Measurements from ENCODE around the gene DHFR. TPM values are rescaled to one million over a fixed set of nuclear protein-coding genes. Genes with fewer than 3 reads are reported as not detected.

The DHFR gene
- total and polyA plus RNA-seq, 2 donors (not counting 1 experiment from before 2014, with no cell fraction given) = 8.5 to 12.6 TPM

DNA sequence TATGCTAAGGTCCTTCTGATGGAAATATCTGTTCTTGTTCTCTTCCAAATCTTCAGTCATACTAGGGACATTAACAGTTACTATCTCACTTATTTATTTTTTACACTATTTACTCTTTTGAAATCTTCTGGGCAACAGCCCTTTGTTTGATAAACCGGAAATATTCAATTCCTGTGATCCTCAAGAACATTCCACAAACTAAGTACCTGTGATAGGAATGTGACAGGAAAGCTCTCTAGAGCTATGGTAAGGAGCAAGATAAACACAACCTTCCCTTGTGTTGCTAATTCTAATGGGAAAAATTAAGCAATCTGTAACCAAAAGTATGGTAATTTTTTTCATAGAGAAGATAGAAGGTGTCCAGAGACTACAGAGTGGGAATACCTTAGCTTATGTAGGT, 62.7 kb downstream of the DHFR start:
- Histone ChIP-seq H3K27ac (ENCODE audit: low read length in 2 of 2) (no peak overlapping the region), H3K79me2 (ENCODE audit: control insufficient read depth, insufficient read depth, low read length) (no peaks in the 10 kb centered on the region), H3K27me3 (replicated peaks in 1 of 4; ENCODE audit: control extremely low read depth in 1 of 4, control insufficient read depth in 3 of 4, insufficient read depth in 4 of 4, low read length in 3 of 4) (no peaks in the 10 kb centered on the region), H3K36me3 (replicated peaks in 1 of 2; ENCODE audit: control extremely low read depth in 1 of 2, control insufficient read depth in 1 of 2, extremely low read depth in 1 of 2, insufficient read depth in 2 of 2, low read length in 1 of 2) (no peaks in the 10 kb centered on the region), H3K4me1 (ENCODE audit: control insufficient read depth in 2 of 2, insufficient read depth in 2 of 2, low read length in 2 of 2) (no peaks in the 10 kb centered on the region), H3K9ac (ENCODE audit: low read length) (no peak overlapping the region), H3K4me3 (ENCODE audit: control extremely low read depth in 1 of 5, extremely low read depth in 1 of 5, insufficient read depth in 1 of 5, low read depth in 2 of 5, low read length in 4 of 5) (no peak overlapping the region), H4K20me1 (ENCODE audit: control insufficient read depth, insufficient read depth, low read length, poor library complexity, severe bottlenecking) (no peaks in the 10 kb centered on the region), H2AFZ (ENCODE audit: insufficient read depth, low read depth, low read length, poor library complexity, severe bottlenecking) (no peak overlapping the region), H3K4me2 (replicated peaks; ENCODE audit: low read depth, low read length, poor library complexity, severe bottlenecking) (no peak overlapping the region), H3K9me3 (ENCODE audit: control extremely low read depth in 1 of 3, control insufficient read depth in 2 of 3, insufficient read depth in 1 of 3, low read length in 2 of 3) (no peaks in the 10 kb centered on the region)
- H3K4me3 Mint-ChIP-seq = no peak overlapping the region
- no peak overlapping the region for H3K27ac Mint-ChIP-seq
- TF ChIP-seq, protein P1, sequence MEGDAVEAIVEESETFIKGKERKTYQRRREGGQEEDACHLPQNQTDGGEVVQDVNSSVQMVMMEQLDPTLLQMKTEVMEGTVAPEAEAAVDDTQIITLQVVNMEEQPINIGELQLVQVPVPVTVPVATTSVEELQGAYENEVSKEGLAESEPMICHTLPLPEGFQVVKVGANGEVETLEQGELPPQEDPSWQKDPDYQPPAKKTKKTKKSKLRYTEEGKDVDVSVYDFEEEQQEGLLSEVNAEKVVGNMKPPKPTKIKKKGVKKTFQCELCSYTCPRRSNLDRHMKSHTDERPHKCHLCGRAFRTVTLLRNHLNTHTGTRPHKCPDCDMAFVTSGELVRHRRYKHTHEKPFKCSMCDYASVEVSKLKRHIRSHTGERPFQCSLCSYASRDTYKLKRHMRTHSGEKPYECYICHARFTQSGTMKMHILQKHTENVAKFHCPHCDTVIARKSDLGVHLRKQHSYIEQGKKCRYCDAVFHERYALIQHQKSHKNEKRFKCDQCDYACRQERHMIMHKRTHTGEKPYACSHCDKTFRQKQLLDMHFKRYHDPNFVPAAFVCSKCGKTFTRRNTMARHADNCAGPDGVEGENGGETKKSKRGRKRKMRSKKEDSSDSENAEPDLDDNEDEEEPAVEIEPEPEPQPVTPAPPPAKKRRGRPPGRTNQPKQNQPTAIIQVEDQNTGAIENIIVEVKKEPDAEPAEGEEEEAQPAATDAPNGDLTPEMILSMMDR (IDR thresholded peaks at IDR 0.05) = no peak
- no peak for TF ChIP-seq EZH2 (IDR thresholded peaks at IDR 0.05; ENCODE audit: borderline replicate concordance, insufficient read depth, low read depth, low read length, poor library complexity, severe bottlenecking)
- peaks cover 9% of the 10 kb centered on the region for H3K27me3 Mint-ChIP-seq
- no peaks in the 10 kb centered on the region for H3K4me1 Mint-ChIP-seq
- DNase-seq (no peak), ATAC-seq (ENCODE audit: low read depth) (no peak)
- POLR2A ChIA-PET = no interaction called here
- no CpG with 5 or more reads among the region's 1 CpG for WGBS (ENCODE audit: insufficient coverage)
- CTCF ChIA-PET = no interaction called here
- intact Hi-C loops (cut with micrococcal nuclease) = no loop called here
- no peaks in the 10 kb centered on the region for H3K9me3 Mint-ChIP-seq (ENCODE audit: insufficient read depth)

DNA sequence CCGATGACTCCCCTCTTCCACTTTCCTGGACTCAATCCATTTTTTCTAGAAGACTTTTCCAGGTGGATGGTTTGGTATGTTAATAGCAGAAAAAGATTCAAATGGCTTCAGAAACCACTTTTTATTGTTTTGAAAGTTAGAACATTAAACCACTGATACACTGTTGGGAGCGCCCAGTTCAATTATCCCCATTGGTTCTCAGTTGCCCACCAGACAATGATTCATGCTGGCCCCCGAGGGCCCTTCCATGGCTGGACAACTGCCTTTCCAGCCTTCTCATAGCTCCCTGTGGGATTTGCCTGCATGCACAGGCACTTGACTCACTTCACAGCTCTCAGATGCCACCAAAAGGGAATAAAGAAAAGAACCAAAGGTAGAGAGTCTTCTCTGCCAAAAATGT, 63.4 kb downstream of the DHFR start:
- H3K36me3 ChIP-seq (replicated peaks in 1 of 2; ENCODE audit: control extremely low read depth in 1 of 2, control insufficient read depth in 1 of 2, extremely low read depth in 1 of 2, insufficient read depth in 2 of 2, low read length in 1 of 2) = no peaks in the 10 kb centered on the region
- ChIA-PET CTCF (no interaction called here), POLR2A (no interaction called here)
- DNase-seq (no peak), ATAC-seq (ENCODE audit: low read depth) (no peak)
- TF ChIP-seq, protein P1 (IDR thresholded peaks at IDR 0.05) = no peak
- no peak for TF ChIP-seq EZH2 (IDR thresholded peaks at IDR 0.05; ENCODE audit: borderline replicate concordance, insufficient read depth, low read depth, low read length, poor library complexity, severe bottlenecking)
- H4K20me1 ChIP-seq (ENCODE audit: control insufficient read depth, insufficient read depth, low read length, poor library complexity, severe bottlenecking) = no peaks in the 10 kb centered on the region
- H3K4me1 ChIP-seq (ENCODE audit: control insufficient read depth in 2 of 2, insufficient read depth in 2 of 2, low read length in 2 of 2) = no peaks in the 10 kb centered on the region
- H3K27me3 ChIP-seq (replicated peaks in 1 of 4; ENCODE audit: control extremely low read depth in 1 of 4, control insufficient read depth in 3 of 4, insufficient read depth in 4 of 4, low read length in 3 of 4) = no peaks in the 10 kb centered on the region
- H3K4me1 Mint-ChIP-seq = no peaks in the 10 kb centered on the region
- no peak overlapping the region for H3K27ac ChIP-seq (ENCODE audit: low read length in 2 of 2)
- intact Hi-C loops (cut with micrococcal nuclease) = no loop called here
- H3K9me3 Mint-ChIP-seq (ENCODE audit: insufficient read depth) = no peaks in the 10 kb centered on the region
- 85% methylated on average over 2 of the region's 3 CpGs for WGBS (ENCODE audit: insufficient coverage)
- H3K4me3 ChIP-seq (ENCODE audit: control extremely low read depth in 1 of 5, extremely low read depth in 1 of 5, insufficient read depth in 1 of 5, low read depth in 2 of 5, low read length in 4 of 5) = no peak overlapping the region
- peaks cover 9% of the 10 kb centered on the region for H3K27me3 Mint-ChIP-seq
- no peak overlapping the region for H3K9ac ChIP-seq (ENCODE audit: low read length)
- H3K4me3 Mint-ChIP-seq = no peak overlapping the region
- H3K79me2 ChIP-seq (ENCODE audit: control insufficient read depth, insufficient read depth, low read length) = no peaks in the 10 kb centered on the region
- no peak overlapping the region for H2AFZ ChIP-seq (ENCODE audit: insufficient read depth, low read depth, low read length, poor library complexity, severe bottlenecking)
- H3K27ac Mint-ChIP-seq = no peak overlapping the region
- no peaks in the 10 kb centered on the region for H3K9me3 ChIP-seq (ENCODE audit: control extremely low read depth in 1 of 3, control insufficient read depth in 2 of 3, insufficient read depth in 1 of 3, low read length in 2 of 3)
- no peak overlapping the region for H3K4me2 ChIP-seq (replicated peaks; ENCODE audit: low read depth, low read length, poor library complexity, severe bottlenecking)

All from B cell (primary cell).